ENCODE measurements around the gene DENND10.

DNA sequence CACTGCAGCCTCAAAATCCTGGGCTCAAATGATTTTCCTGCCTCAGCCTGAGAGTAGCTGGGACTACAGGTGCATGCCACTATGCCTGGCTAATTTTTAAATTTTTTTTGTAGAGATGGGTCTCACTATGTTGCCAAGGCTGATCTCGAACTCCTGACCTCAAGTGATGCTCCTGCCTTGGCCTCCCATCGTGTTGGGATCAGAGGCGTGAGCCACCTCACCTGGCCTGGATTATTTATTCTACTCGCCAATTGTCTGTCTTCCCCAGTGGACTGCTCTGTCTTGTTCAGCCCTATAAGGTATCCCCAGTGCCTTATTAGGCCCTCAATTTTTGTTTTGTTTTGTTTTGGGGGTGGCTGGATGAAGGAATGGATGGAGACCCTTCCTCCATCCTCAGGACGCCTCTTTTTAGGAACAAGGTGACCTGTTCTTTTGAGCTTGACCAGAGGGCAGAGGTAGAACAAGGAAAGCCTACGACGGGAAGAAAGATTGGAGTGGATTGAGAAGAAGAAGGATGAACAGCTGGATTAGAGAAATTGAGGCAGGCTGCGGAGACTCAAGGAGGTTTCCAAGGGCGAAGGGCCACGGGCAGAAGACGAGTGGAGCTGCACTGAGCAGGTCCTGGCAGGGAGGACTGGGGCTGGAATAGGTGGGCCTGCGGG is 541 bp upstream of the DENND10 start:
- TF ChIP-seq POLR2AphosphoS5 (IDR thresholded peaks at IDR 0.05) = no peak
- TF ChIP-seq POLR2A (IDR thresholded peaks at IDR 0.05) = no peak
- TF ChIP-seq, protein P1, sequence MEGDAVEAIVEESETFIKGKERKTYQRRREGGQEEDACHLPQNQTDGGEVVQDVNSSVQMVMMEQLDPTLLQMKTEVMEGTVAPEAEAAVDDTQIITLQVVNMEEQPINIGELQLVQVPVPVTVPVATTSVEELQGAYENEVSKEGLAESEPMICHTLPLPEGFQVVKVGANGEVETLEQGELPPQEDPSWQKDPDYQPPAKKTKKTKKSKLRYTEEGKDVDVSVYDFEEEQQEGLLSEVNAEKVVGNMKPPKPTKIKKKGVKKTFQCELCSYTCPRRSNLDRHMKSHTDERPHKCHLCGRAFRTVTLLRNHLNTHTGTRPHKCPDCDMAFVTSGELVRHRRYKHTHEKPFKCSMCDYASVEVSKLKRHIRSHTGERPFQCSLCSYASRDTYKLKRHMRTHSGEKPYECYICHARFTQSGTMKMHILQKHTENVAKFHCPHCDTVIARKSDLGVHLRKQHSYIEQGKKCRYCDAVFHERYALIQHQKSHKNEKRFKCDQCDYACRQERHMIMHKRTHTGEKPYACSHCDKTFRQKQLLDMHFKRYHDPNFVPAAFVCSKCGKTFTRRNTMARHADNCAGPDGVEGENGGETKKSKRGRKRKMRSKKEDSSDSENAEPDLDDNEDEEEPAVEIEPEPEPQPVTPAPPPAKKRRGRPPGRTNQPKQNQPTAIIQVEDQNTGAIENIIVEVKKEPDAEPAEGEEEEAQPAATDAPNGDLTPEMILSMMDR (IDR thresholded peaks at IDR 0.05) = no peak
